ENCODE measurements around the gene MPP2. TPM values are rescaled to one million over a fixed set of nuclear protein-coding genes. Genes with fewer than 3 reads are reported as not detected.
"Not testable (repeated sequence)": the region's sequence is repeated elsewhere in the genome, so short reads cannot be mapped to it uniquely, and the experiment has no call there.

MPP2 gene
- total RNA-seq, 1 donor from 2014 or later, result 1.9 TPM

- no peak for DNase-seq (ENCODE audit: extremely low read depth, low read depth, low spot score)
Measured at GRCh38 chr17:43932357-43932756, 25.0 kb upstream of the MPP2 start.

GRCh38 chr17:43931062-43931571 is 23.8 kb upstream of the MPP2 start:
- no peak for DNase-seq (ENCODE audit: extremely low read depth, low read depth, low spot score)

DNA sequence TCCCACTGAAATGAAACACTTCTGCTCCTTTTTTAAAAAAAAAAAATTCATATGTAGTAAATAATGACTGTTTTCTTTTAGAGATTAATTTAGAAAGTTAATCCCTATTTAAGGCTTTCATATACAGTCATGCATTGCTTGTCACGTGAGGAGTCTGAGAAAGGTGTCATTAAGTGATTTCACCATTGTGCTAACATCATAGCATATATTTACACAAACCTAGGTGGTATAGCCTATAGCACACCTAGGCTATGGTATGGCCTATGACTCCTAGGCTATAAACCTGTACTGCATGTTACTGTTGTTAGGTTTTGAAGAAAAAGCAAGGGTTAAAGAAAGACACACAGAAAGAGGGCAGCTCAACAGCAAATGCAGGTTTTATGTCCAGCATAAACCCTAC is 21.3 kb upstream of the MPP2 start:
- DNase-seq (ENCODE audit: extremely low read depth, low read depth, low spot score), result no peak

DNA sequence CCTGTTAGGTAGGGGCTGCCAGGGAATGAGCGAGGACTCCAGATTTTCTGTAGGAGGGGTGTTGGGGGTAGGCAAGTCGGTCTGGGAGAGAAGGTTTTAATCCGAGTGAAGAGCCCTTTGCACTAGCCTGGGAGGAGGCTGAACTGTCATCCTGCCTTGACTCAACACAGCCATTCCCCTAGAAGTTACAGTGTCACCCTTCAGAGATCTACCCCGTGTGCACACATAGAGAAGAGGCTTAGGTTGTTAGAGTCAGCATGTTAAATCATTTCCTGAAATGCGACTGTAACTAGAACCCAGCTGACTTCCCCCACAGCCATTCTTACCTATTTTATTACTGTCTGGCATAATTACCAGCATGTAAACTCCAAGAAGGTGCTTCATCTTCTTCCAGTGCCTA is 20.6 kb upstream of the MPP2 start:
- DNase-seq (ENCODE audit: extremely low read depth, low read depth, low spot score), result not testable (repeated sequence)

- DNase-seq (ENCODE audit: extremely low read depth, low read depth, low spot score), result no peak
Measured at GRCh38 chr17:43927060-43927864, 19.9 kb upstream of the MPP2 start.

GRCh38 chr17:43924558-43924957 is 17.2 kb upstream of the MPP2 start:
- DNase-seq (ENCODE audit: extremely low read depth, low read depth, low spot score), result no peak

DNA sequence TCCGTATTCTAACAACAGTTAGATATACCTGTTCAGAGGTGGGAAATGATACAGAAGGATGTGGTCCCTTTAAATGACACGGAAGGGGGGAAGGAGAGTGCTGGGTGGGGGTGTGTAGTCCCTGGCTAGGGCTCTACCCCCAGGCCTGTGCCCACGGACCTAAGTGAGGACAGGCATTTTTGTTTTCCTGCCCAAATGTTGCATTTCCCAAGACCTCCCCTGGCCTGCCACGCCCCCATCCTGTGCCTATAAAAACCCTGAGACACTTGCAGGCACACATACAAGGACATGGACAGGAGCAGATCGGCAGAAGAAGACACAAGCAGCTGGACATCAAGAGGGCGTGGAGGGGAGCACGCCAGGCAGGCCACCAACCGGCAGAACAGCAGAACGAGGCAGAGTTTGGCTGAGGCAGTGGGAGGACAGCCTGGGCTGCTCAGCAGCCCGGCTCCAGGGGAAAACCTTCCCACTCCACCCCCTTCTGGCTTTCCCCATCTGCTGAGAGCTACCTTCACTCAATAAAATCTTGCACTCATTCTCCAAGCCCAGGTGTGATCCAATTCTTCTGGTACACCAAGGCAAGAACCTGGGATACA is 13.3 kb upstream of the MPP2 start:
- no peak for DNase-seq (ENCODE audit: extremely low read depth, low read depth, low spot score)

GRCh38 chr17:43918026-43918389 is 10.7 kb upstream of the MPP2 start:
- no peak for DNase-seq (ENCODE audit: extremely low read depth, low read depth, low spot score)

DNA sequence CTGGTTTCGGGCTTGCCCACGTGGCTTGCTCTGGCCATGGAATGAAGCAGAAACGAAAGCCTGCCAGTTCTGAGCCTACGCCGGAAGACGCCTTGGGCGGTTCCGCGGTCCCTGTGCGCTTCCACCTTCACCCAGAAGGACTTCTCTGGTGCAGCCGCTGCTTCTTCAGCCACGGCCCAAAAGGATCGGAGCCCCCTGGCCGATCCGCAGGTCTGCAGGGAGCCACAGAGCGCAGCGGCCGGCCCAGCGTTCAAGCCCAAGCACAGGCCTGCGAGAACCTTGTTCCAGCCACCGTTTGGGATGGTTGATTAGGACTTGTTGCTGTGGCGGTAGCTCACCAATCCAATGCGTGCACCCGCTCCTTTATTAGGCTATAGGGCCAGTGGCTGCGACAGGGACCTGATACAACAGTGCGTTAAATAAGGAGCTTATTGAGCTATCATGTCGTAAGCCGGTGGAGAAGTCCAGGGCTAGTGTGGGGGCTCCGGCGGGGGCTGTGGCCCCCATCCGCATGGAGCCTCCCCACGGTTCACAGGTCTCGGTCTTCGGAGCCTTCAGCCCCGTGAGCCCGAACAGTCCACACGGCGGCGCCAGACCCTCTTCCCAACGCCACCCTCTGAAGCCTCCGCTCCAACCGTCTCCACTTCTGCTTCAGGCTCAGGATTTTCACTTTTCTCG is 10.2 kb upstream of the MPP2 start:
- DNase-seq (ENCODE audit: extremely low read depth, low read depth, low spot score), result no peak

- DNase-seq (ENCODE audit: extremely low read depth, low read depth, low spot score), result no peak
Measured at GRCh38 chr17:43917016-43917347, 9.6 kb upstream of the MPP2 start.

DNA sequence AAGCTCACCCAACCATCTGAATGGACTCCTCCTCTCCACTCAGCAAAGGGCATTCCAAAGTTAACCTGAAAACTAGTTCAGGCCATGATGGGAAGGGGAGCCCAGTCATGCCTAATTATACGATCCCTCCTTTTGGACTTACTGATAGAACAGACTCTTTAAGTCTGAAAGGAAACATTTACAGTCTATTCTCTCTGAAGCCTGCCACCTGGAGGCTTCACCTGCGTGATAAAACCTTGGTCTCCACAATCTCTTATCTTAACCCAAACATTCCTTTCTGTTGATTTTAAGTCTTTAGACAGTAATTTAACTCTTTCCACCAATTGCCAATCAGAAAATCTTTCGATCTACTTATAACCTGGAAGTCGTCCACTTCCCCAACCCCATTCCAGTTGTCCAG is 9.0 kb upstream of the MPP2 start:
- no peak for DNase-seq (ENCODE audit: extremely low read depth, low read depth, low spot score)

- DNase-seq (ENCODE audit: extremely low read depth, low read depth, low spot score), result no peak
Measured at GRCh38 chr17:43915559-43915958, 8.2 kb upstream of the MPP2 start.

DNA sequence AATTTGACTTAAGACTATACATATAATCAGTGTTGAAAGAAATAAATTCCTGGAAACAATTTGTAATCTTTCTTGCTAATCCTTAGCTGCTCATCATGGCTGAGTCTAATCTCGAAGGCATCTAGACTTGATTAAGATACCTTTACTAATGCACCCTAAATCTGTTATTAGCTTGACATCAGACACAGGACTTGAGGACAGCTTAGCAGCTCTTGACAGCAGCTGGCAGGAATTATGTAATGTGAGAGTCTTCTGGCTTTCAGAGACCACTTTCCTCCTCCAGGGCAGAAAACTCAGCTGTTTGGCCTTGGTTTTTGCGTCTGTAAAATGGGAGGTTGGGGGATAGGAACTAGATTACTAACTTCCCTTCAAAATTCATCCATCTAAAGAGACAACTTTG is 7.1 kb upstream of the MPP2 start:
- DNase-seq (ENCODE audit: extremely low read depth, low read depth, low spot score), result no peak

DNA sequence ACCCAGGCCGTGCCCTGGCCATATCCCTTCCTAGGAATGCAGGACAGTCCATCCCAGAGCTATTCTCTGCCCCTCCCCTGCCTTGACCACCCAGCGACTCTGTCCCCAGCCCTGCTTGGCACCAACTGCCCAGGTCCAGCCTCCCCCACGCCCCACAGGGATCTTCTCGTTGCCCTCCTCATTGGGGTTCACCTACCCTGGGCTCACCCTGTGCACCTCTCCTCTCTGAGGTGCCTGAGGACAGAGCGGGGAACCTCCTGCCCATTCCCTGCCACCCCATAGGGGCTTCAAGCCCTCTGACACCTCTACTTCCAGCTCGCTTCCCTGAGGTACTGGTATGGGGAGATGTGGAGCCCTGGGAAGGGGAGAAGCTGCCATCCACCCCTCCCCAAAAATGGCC is 6.2 kb upstream of the MPP2 start:
- DNase-seq (ENCODE audit: extremely low read depth, low read depth, low spot score), result no peak

GRCh38 chr17:43912635-43913304 is 5.4 kb upstream of the MPP2 start:
- DNase-seq (ENCODE audit: extremely low read depth, low read depth, low spot score), result no peak

GRCh38 chr17:43911904-43912303 is 4.6 kb upstream of the MPP2 start:
- no peak for DNase-seq (ENCODE audit: extremely low read depth, low read depth, low spot score)

DNA sequence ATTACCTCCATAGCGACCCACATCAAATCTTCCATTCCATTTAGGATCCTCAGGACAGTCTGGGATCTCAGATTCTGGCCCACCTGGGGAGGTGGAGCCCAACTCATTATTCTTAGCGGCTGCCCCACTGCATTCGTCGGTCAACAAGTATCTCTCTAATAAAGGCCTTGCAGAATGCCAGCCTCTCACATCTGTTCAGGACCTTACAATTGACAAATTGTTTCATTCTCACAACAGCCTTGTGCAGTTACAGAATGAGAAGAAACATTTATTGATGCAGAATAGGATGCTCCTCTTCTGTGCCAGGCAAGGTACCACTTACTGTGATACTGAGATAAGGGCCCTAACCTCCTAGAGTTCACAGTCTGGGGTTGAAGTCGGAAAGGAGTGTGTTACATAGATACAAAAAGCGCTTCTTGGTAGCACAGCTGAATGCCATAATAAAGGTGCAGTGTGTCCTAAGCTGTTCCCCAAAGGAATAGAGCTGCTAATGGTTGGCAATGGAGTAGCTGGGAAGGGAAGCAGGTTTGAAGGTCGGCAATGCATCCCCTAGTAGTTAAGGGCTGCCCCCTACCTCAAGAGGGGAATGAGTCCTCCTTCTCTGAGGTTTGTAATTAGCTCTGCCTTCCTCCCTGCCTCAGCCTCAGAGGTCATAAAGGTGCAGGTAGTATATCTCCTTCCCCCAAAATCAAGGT is 2.3 kb upstream of the MPP2 start:
- no peak for DNase-seq (ENCODE audit: extremely low read depth, low read depth, low spot score)

GRCh38 chr17:43907998-43908721 is 824 bp upstream of the MPP2 start:
- no peak for DNase-seq (ENCODE audit: extremely low read depth, low read depth, low spot score)

DNA sequence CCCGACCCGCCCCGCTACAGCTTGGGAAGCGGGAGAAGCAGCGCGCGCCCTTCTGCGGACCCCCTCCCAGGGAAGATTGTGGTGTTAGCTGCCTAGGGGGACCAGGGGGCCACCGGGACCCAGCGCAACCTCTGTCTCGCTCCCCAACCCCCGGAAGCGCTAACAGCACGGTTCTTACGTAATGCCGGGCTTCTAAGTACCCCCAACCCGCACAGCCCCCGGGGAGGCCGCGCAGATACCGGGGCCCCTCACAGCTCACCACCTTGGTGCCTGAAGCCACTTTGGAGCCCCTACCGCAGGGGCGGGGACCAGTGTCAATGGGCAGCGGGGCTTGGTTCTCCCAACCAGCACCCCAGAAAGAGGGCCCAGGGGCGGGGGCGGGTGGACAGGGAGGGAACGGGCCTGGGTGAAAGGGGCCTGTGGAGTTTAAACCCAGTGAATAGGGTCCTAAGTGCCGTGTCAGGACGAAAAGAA is 348 bp downstream of the MPP2 start:
- no peak for DNase-seq (ENCODE audit: extremely low read depth, low read depth, low spot score)

All from glomerular endothelial cell (primary cell).